Endothelial cell of umbilical vein (primary cell): ENCODE measurements around the gene ARMC7. TPM values are rescaled to one million over a fixed set of nuclear protein-coding genes. Genes with fewer than 3 reads are reported as not detected.

ENCODE experiments used
- BruUV-seq: library from RNA; stranded (reverse); fragments of 400-500 nt; replicated peaks from 2 replicates; lab custom pipeline; 2021; lab: Mats Ljungman, UMichigan
- CTCF ChIA-PET: fragments of 300-600, 350-600 bp; sonication (Branson Sonifier 250); formaldehyde crosslinking; loops from one replicate; lab custom pipeline; 2021; ENCODE audit warnings: antibody characterized with exemption, inconsistent platforms; lab: Charles Lee
- POLR2A ChIA-PET: fragments of 300-600, 350-600 bp; sonication (Branson Sonifier 250); formaldehyde crosslinking; loops from one replicate; lab custom pipeline; 2021; ENCODE audit warnings: antibody characterized with exemption, inconsistent platforms; lab: Charles Lee
- DNase-seq: peaks from one replicate; pipeline ENCODE4 v3.0.0-alpha.2; 2011; ENCODE audit warnings: low read depth, low spot score
- FAIRE-seq: peaks from 2 replicates; lab custom pipeline; 2011; peaks lifted over from hg19 to GRCh38; lab: Jason Lieb, UNC
- H2AFZ ChIP-seq: 2 replicates; pipeline ENCODE4 v1.6.0; 2012; ENCODE audit warnings: low read depth, low read length, control low read depth, inconsistent platforms
- H3K27ac ChIP-seq: 2 replicates; pipeline ENCODE4 v1.5.1; 2011; ENCODE audit warnings: low read depth, mild to moderate bottlenecking, control low read depth, low read length, moderate library complexity; ENCODE audit not compliant: insufficient read depth
- H3K27me3 ChIP-seq, 2 experiments: 2 replicates each; pipeline versions ENCODE4 v1.6.0 to v1.6.1; 2011; ENCODE audit warnings: low read length in 2 of 2, mixed read lengths in 1 of 2; ENCODE audit not compliant: control insufficient read depth in 2 of 2, insufficient read depth in 2 of 2
- H3K36me3 ChIP-seq, 2 experiments: 2 replicates in 1 of 2; 3 replicates in 1 of 2; pipeline ENCODE4 v1.5.1; 2011; ENCODE audit warnings: low read length in 2 of 2, mild to moderate bottlenecking in 1 of 2, moderate library complexity in 1 of 2; ENCODE audit not compliant: control insufficient read depth in 2 of 2, insufficient read depth in 2 of 2; ENCODE audit errors: extremely low read depth in 1 of 2
- H3K4me1 ChIP-seq: 3 replicates; pipeline ENCODE4 v1.5.1; 2011; ENCODE audit warnings: mild to moderate bottlenecking, low read length; ENCODE audit not compliant: control insufficient read depth, insufficient read depth; ENCODE audit errors: extremely low read depth
- H3K4me2 ChIP-seq: 2 replicates; pipeline ENCODE4 v1.6.1; 2011; ENCODE audit warnings: low read length, control low read depth, mixed read lengths; ENCODE audit not compliant: insufficient read depth
- H3K4me3 ChIP-seq, 3 experiments: fragments of 200-600 bp in 1 of 3; sonication (generic), shearing (Covaris generic) in 1 of 3; replicated peaks in 1 of 3; 2 replicates each; pipeline ENCODE4 v1.5.1; 2011 to 2016; ENCODE audit warnings: control low read depth in 3 of 3, low read length in 3 of 3, mild to moderate bottlenecking in 2 of 3, inconsistent platforms in 1 of 3, low read depth in 1 of 3, moderate library complexity in 1 of 3; ENCODE audit not compliant: insufficient read depth in 1 of 3
- H3K79me2 ChIP-seq: 2 replicates; pipeline ENCODE4 v1.6.0; 2012; ENCODE audit warnings: low read length, inconsistent platforms; ENCODE audit not compliant: control insufficient read depth, insufficient read depth
- H3K9ac ChIP-seq: replicated peaks from 2 replicates; pipeline ENCODE3; 2011; ENCODE audit warnings: low read length, control low read depth; ENCODE audit not compliant: insufficient read depth; ENCODE audit errors: extremely low read depth
- H3K9me1 ChIP-seq: replicated peaks from 3 replicates; pipeline ENCODE4 v1.6.0; 2011; ENCODE audit warnings: mild to moderate bottlenecking, low read length; ENCODE audit not compliant: control insufficient read depth, insufficient read depth; ENCODE audit errors: extremely low read depth
- H3K9me3 ChIP-seq: replicated peaks from 2 replicates; pipeline ENCODE4 v1.5.1; 2012; ENCODE audit warnings: low read length, inconsistent platforms; ENCODE audit not compliant: control insufficient read depth, insufficient read depth
- H4K20me1 ChIP-seq: replicated peaks from 2 replicates; pipeline ENCODE3; 2011; ENCODE audit warnings: mild to moderate bottlenecking, low read length; ENCODE audit not compliant: control insufficient read depth, insufficient read depth; ENCODE audit errors: extremely low read depth
- JUN ChIP-seq: IDR thresholded peaks from 2 replicates; pipeline ENCODE4 v1.6.1; 2011; ENCODE audit warnings: borderline replicate concordance, low read depth; ENCODE audit not compliant: insufficient read length, insufficient read depth
- MAX ChIP-seq: IDR thresholded peaks from 2 replicates; pipeline ENCODE4 v1.6.1; 2011; ENCODE audit not compliant: insufficient read depth, insufficient read length
- POLR2A ChIP-seq: IDR thresholded peaks from 2 replicates; pipeline ENCODE4 v1.6.1; 2012; ENCODE audit warnings: low read depth, mild to moderate bottlenecking, control low read depth, low read length
- POLR2AphosphoS5 ChIP-seq: IDR thresholded peaks from 2 replicates; pipeline ENCODE4 v1.6.1; 2012; ENCODE audit warnings: low read depth, mild to moderate bottlenecking, control low read depth, low read length, moderate library complexity; ENCODE audit not compliant: insufficient read depth
- dilution Hi-C: fragments of 300-500 bp; cut with MboI; formaldehyde crosslinking; loops from one replicate; pipeline ENCODE4 v1.15.0; 2019; ENCODE audit warnings: low sequenced_read_pairs; ENCODE audit not compliant: extremely low pct_ligation_motif_present
- intact Hi-C: fragments of 100-400 bp; cut with micrococcal nuclease; formaldehyde crosslinking; loops from one replicate; pipeline ENCODE4 v1.10.0; 2022
- polyA plus RNA-seq, 4 experiments: library from polyadenylated mRNA; depleted of rRNA in 3 of 4; stranded (reverse) in 3 of 4; unstranded in 1 of 4; fragments of >200 nt; gene quantifications; 2 replicates each; pipeline versions ENCODE4 v1.2.1 to v1.2.3, GENCODE V29; 2011 to 2012; ENCODE audit warnings: missing spikeins in 1 of 4
- total RNA-seq: library from RNA; stranded (reverse); gene quantifications from 2 replicates; pipeline ENCODE4 v1.2.3, GENCODE V29; 2021
- TF ChIP-seq, protein P1 (sequence below), 2 donors: IDR thresholded peaks; 1 replicate in 1 of 2; 2 replicates in 1 of 2; pipeline ENCODE4 v1.5.1; 2011; ENCODE audit warnings: low read length in 2 of 2, mild to moderate bottlenecking in 2 of 2, moderate library complexity in 2 of 2, control low read depth in 1 of 2, inconsistent platforms in 1 of 2, low read depth in 1 of 2; ENCODE audit not compliant: insufficient read depth in 1 of 2; ENCODE audit errors: extremely low read depth in 1 of 2

ARMC7 gene
- total and polyA plus RNA-seq, 2 donors (not counting 3 experiments of a cell fraction or from before 2014, with no cell fraction given), result 11.8 to 15.7 TPM

GRCh38 chr17:75113798-75114551, 4.2 kb downstream of the ARMC7 start:
- Histone ChIP-seq H4K20me1 (no peaks in the 10 kb centered on the region), H2AFZ (peak overlapping the region; percentile 88), H3K27me3 (no peaks in the 10 kb centered on the region), H3K9me1 (no peaks in the 10 kb centered on the region), H3K36me3 (peaks cover 0 to 3% of the 10 kb centered on the region in 2 experiments), H3K79me2 (no peaks in the 10 kb centered on the region), H3K4me2 (peak overlapping the region; percentile 68), H3K4me3 (peak overlapping the region; percentile 19 to 47 (median 45)), H3K27ac (peak overlapping the region; percentile 44), H3K9ac (peak overlapping the region; percentile 42), H3K9me3 (no peaks in the 10 kb centered on the region), H3K4me1 (peaks cover 11% of the 10 kb centered on the region)
- ChIA-PET POLR2A (interaction anchor here (1.0 to 1.5 kb wide), 6 partner anchors 10 to 88 kb away, joined by 3 to 12 read pairs (median 6); partner anchors contain the start of genes JPT1 and NT5C), CTCF (interaction anchor here (0.7 to 5.5 kb wide), 60 partner anchors 9 to 326 kb away, joined by 3 to 257 read pairs (median 6); partner anchors contain the start of genes CDR2L, MIF4GD, MRPL58 and NT5C)
- peak; percentile 97 for FAIRE-seq
- DNase-seq, result peak; percentile 85
- intact Hi-C loops, result loop anchor here (1.0 kb wide), 7 partner anchors 10 to 298 kb away; partner anchors contain the start of genes JPT1, NT5C and NUP85
- TF ChIP-seq MAX (no peak), POLR2A (peak; percentile 42), POLR2AphosphoS5 (peak; percentile 65), JUN (no peak)
- TF ChIP-seq, protein P1, sequence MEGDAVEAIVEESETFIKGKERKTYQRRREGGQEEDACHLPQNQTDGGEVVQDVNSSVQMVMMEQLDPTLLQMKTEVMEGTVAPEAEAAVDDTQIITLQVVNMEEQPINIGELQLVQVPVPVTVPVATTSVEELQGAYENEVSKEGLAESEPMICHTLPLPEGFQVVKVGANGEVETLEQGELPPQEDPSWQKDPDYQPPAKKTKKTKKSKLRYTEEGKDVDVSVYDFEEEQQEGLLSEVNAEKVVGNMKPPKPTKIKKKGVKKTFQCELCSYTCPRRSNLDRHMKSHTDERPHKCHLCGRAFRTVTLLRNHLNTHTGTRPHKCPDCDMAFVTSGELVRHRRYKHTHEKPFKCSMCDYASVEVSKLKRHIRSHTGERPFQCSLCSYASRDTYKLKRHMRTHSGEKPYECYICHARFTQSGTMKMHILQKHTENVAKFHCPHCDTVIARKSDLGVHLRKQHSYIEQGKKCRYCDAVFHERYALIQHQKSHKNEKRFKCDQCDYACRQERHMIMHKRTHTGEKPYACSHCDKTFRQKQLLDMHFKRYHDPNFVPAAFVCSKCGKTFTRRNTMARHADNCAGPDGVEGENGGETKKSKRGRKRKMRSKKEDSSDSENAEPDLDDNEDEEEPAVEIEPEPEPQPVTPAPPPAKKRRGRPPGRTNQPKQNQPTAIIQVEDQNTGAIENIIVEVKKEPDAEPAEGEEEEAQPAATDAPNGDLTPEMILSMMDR (IDR thresholded peaks at IDR 0.05; ENCODE audit: extremely low read depth in 1 of 2, insufficient read depth in 1 of 2, low read depth in 1 of 2, low read length in 2 of 2), result peak; percentile 87 to 91
- dilution Hi-C loops, result no loop called here
- BruUV-seq, result no TSS peak
